ENCODE data around the gene PYURF. TPM values are rescaled to one million over a fixed set of nuclear protein-coding genes. Genes with fewer than 3 reads are reported as not detected.

Gene PYURF
- total and polyA plus RNA-seq, 10 of the 15 experiments (the other 5 are each of a cell fraction or from before 2014, with no cell fraction given): 16.7 to 181 (median 79.6) TPM

DNA sequence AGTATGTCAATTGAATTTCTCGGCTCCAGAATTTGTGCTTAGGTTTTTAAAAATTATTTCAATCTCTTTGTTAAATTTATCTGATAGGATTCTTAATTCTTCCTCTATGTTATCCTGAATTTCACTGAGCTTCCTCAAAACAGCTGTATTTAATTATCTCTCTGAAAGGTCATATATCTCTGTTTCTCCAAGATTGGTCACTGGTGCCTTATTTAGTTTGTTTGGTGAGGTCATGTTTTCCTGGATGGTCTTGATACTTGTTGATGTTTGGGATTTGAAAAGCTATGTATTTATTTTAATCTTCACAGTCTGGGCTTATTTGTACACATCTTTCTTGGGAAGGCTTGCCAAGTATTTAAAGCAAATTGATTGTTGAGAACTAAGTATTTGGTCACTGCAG lies 44.0 kb upstream of the PYURF start (continued):
- TF ChIP-seq KAT2A (conservative IDR thresholded peaks at IDR 0.05; ENCODE audit: control insufficient read depth, low read depth, low read length) (no peak), DPF2 (IDR thresholded peaks at IDR 0.05) (no peak), FOS (IDR thresholded peaks at IDR 0.05; ENCODE audit: borderline replicate concordance, extremely low read depth, insufficient read length) (no peak)

DNA sequence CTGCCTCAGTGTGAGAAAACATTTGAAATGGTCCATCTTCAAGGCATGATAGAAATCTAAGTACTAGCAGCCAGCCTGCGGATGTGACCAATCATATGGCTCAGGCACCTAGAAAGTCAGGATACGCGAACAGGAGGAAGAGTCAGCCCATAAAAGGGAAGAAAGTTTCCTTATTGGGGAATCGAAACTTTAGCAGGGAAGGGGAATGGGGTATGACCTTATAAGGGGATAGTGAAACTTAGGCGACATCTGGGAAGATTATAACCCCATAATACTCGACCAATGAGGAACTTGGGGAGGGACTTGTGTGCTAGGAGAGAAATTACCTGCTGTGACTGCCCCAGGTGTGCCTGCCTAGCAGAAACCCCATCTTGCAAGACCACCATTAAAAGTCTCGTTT lies 26.2 kb upstream of the PYURF start:
- TF ChIP-seq, protein P1, sequence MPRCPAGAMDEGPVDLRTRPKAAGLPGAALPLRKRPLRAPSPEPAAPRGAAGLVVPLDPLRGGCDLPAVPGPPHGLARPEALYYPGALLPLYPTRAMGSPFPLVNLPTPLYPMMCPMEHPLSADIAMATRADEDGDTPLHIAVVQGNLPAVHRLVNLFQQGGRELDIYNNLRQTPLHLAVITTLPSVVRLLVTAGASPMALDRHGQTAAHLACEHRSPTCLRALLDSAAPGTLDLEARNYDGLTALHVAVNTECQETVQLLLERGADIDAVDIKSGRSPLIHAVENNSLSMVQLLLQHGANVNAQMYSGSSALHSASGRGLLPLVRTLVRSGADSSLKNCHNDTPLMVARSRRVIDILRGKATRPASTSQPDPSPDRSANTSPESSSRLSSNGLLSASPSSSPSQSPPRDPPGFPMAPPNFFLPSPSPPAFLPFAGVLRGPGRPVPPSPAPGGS (IDR thresholded peaks at IDR 0.05; ENCODE audit: borderline replicate concordance, insufficient read depth, low read depth, low read length, poor library complexity, severe bottlenecking): no peak
- no peak for TF ChIP-seq IKZF2 (IDR thresholded peaks at IDR 0.05)
- TF ChIP-seq, protein P2, sequence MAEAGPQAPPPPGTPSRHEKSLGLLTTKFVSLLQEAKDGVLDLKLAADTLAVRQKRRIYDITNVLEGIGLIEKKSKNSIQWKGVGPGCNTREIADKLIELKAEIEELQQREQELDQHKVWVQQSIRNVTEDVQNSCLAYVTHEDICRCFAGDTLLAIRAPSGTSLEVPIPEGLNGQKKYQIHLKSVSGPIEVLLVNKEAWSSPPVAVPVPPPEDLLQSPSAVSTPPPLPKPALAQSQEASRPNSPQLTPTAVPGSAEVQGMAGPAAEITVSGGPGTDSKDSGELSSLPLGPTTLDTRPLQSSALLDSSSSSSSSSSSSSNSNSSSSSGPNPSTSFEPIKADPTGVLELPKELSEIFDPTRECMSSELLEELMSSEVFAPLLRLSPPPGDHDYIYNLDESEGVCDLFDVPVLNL (IDR thresholded peaks at IDR 0.05; ENCODE audit: low read depth, low read length): no peak
- TF ChIP-seq MTA2 (IDR thresholded peaks at IDR 0.05; ENCODE audit: low read depth): no peak
- no peak for TF ChIP-seq GABPA (IDR thresholded peaks at IDR 0.05; ENCODE audit: low read depth)
- TF ChIP-seq GATAD2B (conservative IDR thresholded peaks at IDR 0.05; ENCODE audit: low read depth): no peak
- no peak for TF ChIP-seq PAX8 (IDR thresholded peaks at IDR 0.05)
- TF ChIP-seq ZNF207 (IDR thresholded peaks at IDR 0.05; ENCODE audit: borderline replicate concordance): no peak
- TF ChIP-seq HDAC6 (IDR thresholded peaks at IDR 0.05; ENCODE audit: unreplicated experiment): no peak
- TF ChIP-seq CHD2 (IDR thresholded peaks at IDR 0.05; ENCODE audit: borderline replicate concordance, low read depth, low read length): no peak
- no peak for TF ChIP-seq POLR2A (IDR thresholded peaks at IDR 0.05; ENCODE audit: low read depth, low read length)
- TF ChIP-seq CBX5 (IDR thresholded peaks at IDR 0.05; ENCODE audit: low read depth): no peak
- TF ChIP-seq DPF2 (IDR thresholded peaks at IDR 0.05): no peak
- BruUV-seq (replicated peaks): no TSS peak
- no peak overlapping the region for H3K9ac ChIP-seq (ENCODE audit: control insufficient read depth, insufficient read depth, low read length)
- no peaks in the 10 kb centered on the region for H3K27me3 ChIP-seq (replicated peaks in 1 of 2; ENCODE audit: control insufficient read depth in 2 of 2, insufficient read depth in 2 of 2, low read length in 1 of 2)
- no peak overlapping the region for H3K27ac ChIP-seq (ENCODE audit: control insufficient read depth, insufficient read depth)
- no peak for FAIRE-seq
- ChIA-PET POLR2A (no interaction called here), CTCF (no interaction called here), RAD21 (ENCODE audit: unreplicated experiment) (no interaction called here), SMC1A (ENCODE audit: uncharacterized antibody, unreplicated experiment) (no interaction called here)
- in situ Hi-C loops (cut with MboI) (no loop called here), intact Hi-C loops (cut with micrococcal nuclease; ENCODE audit: unreplicated experiment) (no loop called here)
- no peaks in the 10 kb centered on the region for H3K79me2 ChIP-seq (ENCODE audit: control insufficient read depth, insufficient read depth, low read length)
- H3K36me3 ChIP-seq (ENCODE audit: control insufficient read depth in 2 of 2, insufficient read depth in 2 of 2, low read length in 1 of 2): no peaks in the 10 kb centered on the region
- H2AFZ ChIP-seq (ENCODE audit: control insufficient read depth, low read depth, low read length): no peak overlapping the region
- H3K4me1 ChIP-seq (ENCODE audit: control insufficient read depth, insufficient read depth, low read length): no peaks in the 10 kb centered on the region
- 57% methylated on average over 7 of the region's 7 CpGs for WGBS (ENCODE audit: insufficient coverage, insufficient replicate concordance, low lambda C conversion rate, missing lambda C conversion rate)
- no peak overlapping the region for H3K4me3 ChIP-seq
- no peaks in the 10 kb centered on the region; the same call in 2 of the 3 replicates for H3K9me3 ChIP-seq (replicated peaks; ENCODE audit: control insufficient read depth, insufficient read depth, low read length)
- H4K20me1 ChIP-seq (ENCODE audit: control insufficient read depth, insufficient read depth): no peaks in the 10 kb centered on the region
- no peak for DNase-seq (ENCODE audit: low read depth, low spot score)
- ATAC-seq: no peak
- H3K4me2 ChIP-seq (ENCODE audit: control insufficient read depth, insufficient read depth): no peak overlapping the region
